Measurements from ENCODE around the gene RBM24. TPM values are rescaled to one million over a fixed set of nuclear protein-coding genes. Genes with fewer than 3 reads are reported as not detected.
A peak's percentile ranks its signal among the peaks of the same experiment; 100 is the strongest.
"Not testable (repeated sequence)": the region's sequence is repeated elsewhere in the genome, so short reads cannot be mapped to it uniquely, and the experiment has no call there.

The RBM24 gene
- total and polyA plus RNA-seq, 2 of the 13 experiments (the other 11 are each of a cell fraction or from before 2014, with no cell fraction given) = 1.5 to 14.2 TPM

- no peak for TF ChIP-seq TBL1XR1 (IDR thresholded peaks at IDR 0.05; ENCODE audit: borderline replicate concordance, low read length, partially characterized antibody)
These were observed 37.4 kb downstream of the RBM24 start (continued) for GRCh38 chr6:17318435-17319165.

- FAIRE-seq; intact Hi-C loops (cut with micrococcal nuclease; ENCODE audit: unreplicated experiment); CTCF ChIA-PET (ENCODE audit: low intra/inter-chr PET ratio, low total read pairs); ATAC-seq; H3K79me2 ChIP-seq (ENCODE audit: insufficient read depth, low read length); in situ Hi-C loops (cut with HindIII; ENCODE audit: extremely low pct_ligation_motif_present, low pct_unique_long_range_greater_than_20kb); H3K9me3 ChIP-seq (ENCODE audit: low read length); H3K4me3 ChIP-seq (replicated peaks in 1 of 3; ENCODE audit: insufficient read depth in 1 of 3, low read depth in 2 of 3, low read length in 3 of 3); H4K20me1 ChIP-seq (ENCODE audit: insufficient read depth, low read length); BruUV-seq (replicated peaks); H3K4me2 ChIP-seq (ENCODE audit: low read depth, low read length); H3K9ac ChIP-seq (ENCODE audit: insufficient read depth, low read depth, low read length); H3K27ac ChIP-seq (ENCODE audit: extremely low read length, insufficient read depth, low read length); DNase-seq (ENCODE audit: low spot score); H3K36me3 ChIP-seq (replicated peaks in 1 of 2; ENCODE audit: control insufficient read depth in 1 of 2, insufficient read depth in 2 of 2, low read length in 2 of 2); H2AFZ ChIP-seq (ENCODE audit: low read length): not testable (repeated sequence)
- POLR2A ChIA-PET = interaction anchor here (1.5 kb wide), 1 partner anchor 9 kb away, joined by 3 read pairs; no protein-coding TSS in a partner anchor
- peaks cover 25% of the 10 kb centered on the region for H3K4me1 ChIP-seq (ENCODE audit: insufficient read depth, low read length)
- 70% methylated on average over 7 of the region's 7 CpGs for WGBS (ENCODE audit: low lambda C conversion rate)
- peaks cover 3 to 45% of the 10 kb centered on the region in 2 experiments; a peak in 4 of 5 replicates for H3K27me3 ChIP-seq (ENCODE audit: control insufficient read depth in 1 of 2, insufficient read depth in 2 of 2, low read length in 2 of 2)
These were observed 39.1 kb downstream of the RBM24 start for GRCh38 chr6:17320266-17320665.

- Histone ChIP-seq H3K36me3 (replicated peaks in 1 of 2; ENCODE audit: control insufficient read depth in 1 of 2, insufficient read depth in 2 of 2, low read length in 2 of 2) (no peaks in the 10 kb centered on the region), H3K79me2 (ENCODE audit: insufficient read depth, low read length) (no peaks in the 10 kb centered on the region), H4K20me1 (ENCODE audit: insufficient read depth, low read length) (no peaks in the 10 kb centered on the region), H3K9me3 (ENCODE audit: low read length) (peaks cover 5% of the 10 kb centered on the region; the same call in 1 of the 2 replicates), H3K4me2 (ENCODE audit: low read depth, low read length) (no peak overlapping the region), H3K27ac (ENCODE audit: extremely low read length, insufficient read depth, low read length) (no peak overlapping the region), H3K4me1 (ENCODE audit: insufficient read depth, low read length) (peaks cover 11% of the 10 kb centered on the region), H3K4me3 (replicated peaks in 1 of 3; ENCODE audit: insufficient read depth in 1 of 3, low read depth in 2 of 3, low read length in 3 of 3) (no peak overlapping the region), H3K9ac (ENCODE audit: insufficient read depth, low read depth, low read length) (no peak overlapping the region), H3K27me3 (ENCODE audit: control insufficient read depth in 1 of 2, insufficient read depth in 2 of 2, low read length in 2 of 2) (peaks cover 0 to 8% of the 10 kb centered on the region in 2 experiments; a peak in 2 of 5 replicates), H2AFZ (ENCODE audit: low read length) (no peak overlapping the region)
- 48% methylated on average over 5 of the region's 5 CpGs for WGBS (ENCODE audit: low lambda C conversion rate)
- ChIA-PET CTCF (ENCODE audit: low intra/inter-chr PET ratio, low total read pairs) (no interaction called here), POLR2A (no interaction called here)
- intact Hi-C loops (cut with micrococcal nuclease; ENCODE audit: unreplicated experiment) (no loop called here), in situ Hi-C loops (cut with HindIII; ENCODE audit: extremely low pct_ligation_motif_present, low pct_unique_long_range_greater_than_20kb) (no loop called here)
- TF ChIP-seq GATAD1 (CRISPR knock-in tag; IDR thresholded peaks at IDR 0.05) (no peak), ZNF879 (CRISPR knock-in tag; IDR thresholded peaks at IDR 0.05) (no peak), RCOR2 (CRISPR knock-in tag; IDR thresholded peaks at IDR 0.05) (no peak), ZNF124 (CRISPR knock-in tag; IDR thresholded peaks at IDR 0.05) (peak; percentile 98)
- DNase-seq (ENCODE audit: low spot score) = no peak
- no peak for ATAC-seq
- no peak for FAIRE-seq
- BruUV-seq (replicated peaks) = no TSS peak
These were observed 50.1 kb downstream of the RBM24 start for GRCh38 chr6:17331238-17331637.

Data from HepG2 (cell line).